H9 (cell line): ENCODE results near the gene PARP1. TPM values are rescaled to one million over a fixed set of nuclear protein-coding genes. Genes with fewer than 3 reads are reported as not detected.

Source experiments
- DNase-seq: peaks from one replicate; pipeline ENCODE4 v3.0.0-alpha.2; 2017
- H2AFZ ChIP-seq: one replicate; pipeline ENCODE4 v1.6.1; 2013; ENCODE audit warnings: mild to moderate bottlenecking, low read length, control low read depth, moderate library complexity
- H2AK5ac ChIP-seq: 2 replicates; pipeline ENCODE4 v1.6.1; 2013; ENCODE audit warnings: low read length, control low read depth, mixed read lengths; ENCODE audit not compliant: insufficient read length
- H2BK120ac ChIP-seq: one replicate; pipeline ENCODE4 v1.6.1; 2013; ENCODE audit warnings: low read depth, mild to moderate bottlenecking, low read length, control low read depth, inconsistent platforms; ENCODE audit not compliant: poor library complexity, severe bottlenecking
- H2BK12ac ChIP-seq: 2 replicates; pipeline ENCODE4 v1.6.1; 2013; ENCODE audit warnings: low read length, control low read depth, mixed read lengths, low read depth; ENCODE audit not compliant: insufficient read length
- H2BK15ac ChIP-seq: 2 replicates; pipeline ENCODE4 v1.6.1; 2013; ENCODE audit warnings: low read depth, low read length, control low read depth
- H2BK20ac ChIP-seq: one replicate; pipeline ENCODE4 v1.6.1; 2013; ENCODE audit warnings: low read depth, mild to moderate bottlenecking, low read length, control low read depth, inconsistent platforms; ENCODE audit not compliant: poor library complexity, severe bottlenecking
- H2BK5ac ChIP-seq: 2 replicates; pipeline ENCODE4 v1.6.1; 2013; ENCODE audit warnings: low read length, control low read depth, mixed read lengths; ENCODE audit not compliant: insufficient read length
- H3K14ac ChIP-seq: 2 replicates; pipeline ENCODE4 v1.6.1; 2013; ENCODE audit warnings: low read length, control low read depth; ENCODE audit not compliant: insufficient read depth
- H3K18ac ChIP-seq: 2 replicates; pipeline ENCODE4 v1.6.1; 2013; ENCODE audit warnings: low read depth, mild to moderate bottlenecking, mixed read lengths, low read length, control low read depth; ENCODE audit not compliant: insufficient read length
- H3K23ac ChIP-seq: 2 replicates; pipeline ENCODE4 v1.6.1; 2013; ENCODE audit warnings: low read length, control low read depth, mixed read lengths, low read depth; ENCODE audit not compliant: insufficient read length
- H3K23me2 ChIP-seq: 2 replicates; pipeline ENCODE4 v1.6.1; 2013; ENCODE audit warnings: low read depth, mild to moderate bottlenecking, mixed read lengths, low read length, control low read depth; ENCODE audit not compliant: insufficient read length, poor library complexity, severe bottlenecking
- H3K27ac ChIP-seq: 2 replicates; pipeline ENCODE4 v1.5.1; 2013; ENCODE audit warnings: low read length, control low read depth, mixed read lengths, low read depth; ENCODE audit not compliant: insufficient read length
- H3K27me3 ChIP-seq: 2 replicates; pipeline ENCODE4 v1.6.1; 2013; ENCODE audit warnings: low read length, control low read depth, inconsistent platforms; ENCODE audit not compliant: insufficient read depth
- H3K4ac ChIP-seq: 2 replicates; pipeline ENCODE4 v1.6.1; 2013; ENCODE audit warnings: low read depth, mild to moderate bottlenecking, control low read depth, inconsistent platforms, low read length, moderate library complexity
- H3K4me1 ChIP-seq: 2 replicates; pipeline ENCODE4 v1.6.1; 2013; ENCODE audit warnings: low read length, control low read depth, inconsistent platforms; ENCODE audit not compliant: insufficient read depth
- H3K4me2 ChIP-seq: 2 replicates; pipeline ENCODE4 v1.6.1; 2013; ENCODE audit warnings: low read length, control low read depth, mixed read lengths; ENCODE audit not compliant: insufficient read length, insufficient read depth
- H3K56ac ChIP-seq: 2 replicates; pipeline ENCODE4 v1.6.1; 2013; ENCODE audit warnings: low read depth, mild to moderate bottlenecking, mixed read lengths, low read length, control low read depth; ENCODE audit not compliant: insufficient read length
- H3K79me1 ChIP-seq: 2 replicates; pipeline ENCODE4 v1.6.1; 2013; ENCODE audit warnings: low read depth, mild to moderate bottlenecking, moderate library complexity, low read length, control low read depth, inconsistent platforms; ENCODE audit not compliant: insufficient read depth, poor library complexity, severe bottlenecking
- H3K79me2 ChIP-seq: 2 replicates; pipeline ENCODE4 v1.6.1; 2013; ENCODE audit warnings: low read length, control low read depth, inconsistent platforms; ENCODE audit not compliant: insufficient read depth
- H3K9ac ChIP-seq: 2 replicates; pipeline ENCODE4 v1.6.1; 2013; ENCODE audit warnings: low read length, control low read depth, mixed read lengths; ENCODE audit not compliant: insufficient read length; ENCODE audit errors: extremely low read depth
- H3K9me3 ChIP-seq: one replicate; pipeline ENCODE4 v1.6.1; 2013; ENCODE audit warnings: low read depth, low read length, inconsistent platforms; ENCODE audit not compliant: control insufficient read depth
- H3T11ph ChIP-seq: one replicate; pipeline ENCODE4 v1.6.1; 2013; ENCODE audit warnings: mild to moderate bottlenecking, low read length, control low read depth, inconsistent platforms
- H4K20me1 ChIP-seq: one replicate; pipeline ENCODE4 v1.6.1; 2013; ENCODE audit not compliant: control insufficient read depth, insufficient read length, insufficient read depth
- H4K5ac ChIP-seq: 2 replicates; pipeline ENCODE4 v1.6.1; 2013; ENCODE audit warnings: low read depth, mild to moderate bottlenecking, mixed read lengths, low read length, control low read depth; ENCODE audit not compliant: insufficient read length
- H4K8ac ChIP-seq: replicated peaks from 2 replicates; pipeline ENCODE4 v1.6.1; 2013; ENCODE audit warnings: low read length, control low read depth, mixed read lengths, low read depth; ENCODE audit not compliant: insufficient read length
- H4K91ac ChIP-seq: 2 replicates; pipeline ENCODE4 v1.6.1; 2013; ENCODE audit warnings: low read depth, mild to moderate bottlenecking, moderate library complexity, mixed read lengths, low read length, control low read depth; ENCODE audit not compliant: insufficient read length
- H3K27ac Mint-ChIP-seq, 3 experiments: 2 replicates in 2 of 3; 3 replicates in 1 of 3; pipeline ENCODE4 v1.8.0; 2020 to 2021; ENCODE audit warnings: mixed read lengths in 3 of 3, mild to moderate bottlenecking in 1 of 3, moderate library complexity in 1 of 3
- H3K27me3 Mint-ChIP-seq: 2 replicates; pipeline ENCODE4 v1.8.0; 2021; ENCODE audit warnings: low read depth, mild to moderate bottlenecking, moderate library complexity, mixed read lengths
- H3K36me3 Mint-ChIP-seq, 3 experiments: 2 replicates in 2 of 3; 3 replicates in 1 of 3; pipeline ENCODE4 v1.8.0; 2020 to 2021; ENCODE audit warnings: low read depth in 3 of 3, mixed read lengths in 3 of 3; ENCODE audit not compliant: insufficient read depth in 1 of 3
- H3K4me1 Mint-ChIP-seq, 2 experiments: 2 replicates each; pipeline ENCODE4 v1.8.0; 2020; ENCODE audit warnings: mixed read lengths in 2 of 2
- H3K4me3 Mint-ChIP-seq, 2 experiments: 2 replicates in 1 of 2; 3 replicates in 1 of 2; pipeline ENCODE4 v1.8.0; 2020 to 2021; ENCODE audit warnings: mild to moderate bottlenecking in 2 of 2, mixed read lengths in 2 of 2, moderate library complexity in 1 of 2
- H3K9me3 Mint-ChIP-seq, 2 experiments: 2 replicates in 1 of 2; 3 replicates in 1 of 2; pipeline ENCODE4 v1.8.0; 2020; ENCODE audit warnings: mild to moderate bottlenecking in 2 of 2, mixed read lengths in 2 of 2, moderate library complexity in 1 of 2
- WGBS: extraction: QIAGEN DNeasy Blood & Tissue Kit; methylation state at CpG from one replicate; pipeline ENCODE4 v1.1.7; 2013; ENCODE audit warnings: missing lambda C conversion rate, low lambda C conversion rate, mixed read lengths; ENCODE audit not compliant: insufficient read length; ENCODE audit errors: extremely low coverage; 5-methylcytosine and 5-hydroxymethylcytosine counted together
- total RNA-seq: library from RNA; stranded (reverse); gene quantifications from 2 replicates; pipeline ENCODE4 v1.2.1, GENCODE V29; 2021
- TF ChIP-seq, protein P1 (sequence below): fragments of 200-600 bp; sonication (generic); conservative IDR thresholded peaks from 3 replicates; pipeline ENCODE4 v1.8.0; 2021; ENCODE audit warnings: antibody characterized with exemption, mild to moderate bottlenecking

PARP1 gene
- total RNA-seq, 1 experiment from 2014 or later, result 337 TPM

DNA sequence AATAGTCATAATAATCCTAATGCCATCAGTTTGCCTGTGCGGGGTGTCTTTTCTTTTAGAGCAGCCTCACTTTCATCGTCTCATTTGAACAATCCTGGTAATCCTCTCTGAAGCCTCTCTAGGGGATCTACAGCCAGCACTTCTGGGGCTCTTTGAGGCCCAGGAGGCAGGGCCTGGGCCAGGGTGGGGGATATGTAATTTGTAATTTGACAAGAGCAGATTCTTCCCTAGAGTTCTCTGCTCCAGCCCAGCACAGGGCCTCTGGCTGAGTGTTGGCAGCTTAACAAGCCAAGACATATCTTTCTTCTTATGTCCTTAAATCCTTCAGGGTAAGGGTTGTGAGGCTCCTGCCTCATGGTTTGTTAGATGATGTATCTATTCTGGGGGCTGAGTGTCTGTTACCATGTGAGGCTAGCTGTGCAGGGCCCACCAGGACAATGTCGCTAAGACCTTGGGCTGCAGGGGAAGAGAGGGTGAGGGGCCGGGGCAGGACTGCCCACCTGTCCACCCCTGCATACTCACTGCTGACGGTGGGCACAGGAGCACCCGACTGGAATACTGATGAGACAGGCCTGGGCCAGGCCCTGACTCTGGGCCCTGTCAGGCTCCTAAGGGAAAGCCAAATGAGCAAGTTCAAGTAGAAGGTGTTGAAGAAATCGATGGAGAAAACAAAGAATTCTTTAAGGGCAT, 45.3 kb upstream of the PARP1 start:
- no peaks in the 10 kb centered on the region for H3K79me1 ChIP-seq
- H3K4me2 ChIP-seq, result no peak overlapping the region
- Mint-ChIP-seq H3K27ac (peak overlapping the region in 1 of 3 experiments; percentile 92; a peak in 2 of 7 replicates), H3K4me1 (peaks cover 21 to 25% of the 10 kb centered on the region in 2 experiments), H3K27me3 (peaks cover 5% of the 10 kb centered on the region; the same call in 1 of the 2 replicates), H3K4me3 (no peak overlapping the region), H3K36me3 (no peaks in the 10 kb centered on the region), H3K9me3 (no peaks in the 10 kb centered on the region)
- no peak overlapping the region for H2BK12ac ChIP-seq
- H3K23me2 ChIP-seq, result no peaks in the 10 kb centered on the region
- no CpG with 5 or more reads among the region's 7 CpGs for WGBS
- H3K4ac ChIP-seq, result no peak overlapping the region
- no peaks in the 10 kb centered on the region for H3K4me1 ChIP-seq
- H3K14ac ChIP-seq, result no peak overlapping the region
- no peaks in the 10 kb centered on the region for H4K20me1 ChIP-seq
- no peaks in the 10 kb centered on the region for H3K27me3 ChIP-seq
- no peaks in the 10 kb centered on the region for H3K9me3 ChIP-seq
- H3K27ac ChIP-seq, result no peak overlapping the region
- no peak overlapping the region for H2BK120ac ChIP-seq
- H3K9ac ChIP-seq, result no peak overlapping the region
- H4K91ac ChIP-seq, result no peak overlapping the region
- H2BK15ac ChIP-seq, result no peak overlapping the region
- no peak overlapping the region for H2BK5ac ChIP-seq
- H2AFZ ChIP-seq, result no peak overlapping the region
- H3T11ph ChIP-seq, result no peak overlapping the region
- no peak overlapping the region for H4K5ac ChIP-seq
- no peaks in the 10 kb centered on the region for H3K79me2 ChIP-seq
- H3K18ac ChIP-seq, result no peak overlapping the region
- no peak overlapping the region for H3K23ac ChIP-seq
- no peak overlapping the region for H3K56ac ChIP-seq
- DNase-seq, result no peak
- no peak overlapping the region for H4K8ac ChIP-seq
- no peak overlapping the region for H2BK20ac ChIP-seq
- TF ChIP-seq, protein P1, sequence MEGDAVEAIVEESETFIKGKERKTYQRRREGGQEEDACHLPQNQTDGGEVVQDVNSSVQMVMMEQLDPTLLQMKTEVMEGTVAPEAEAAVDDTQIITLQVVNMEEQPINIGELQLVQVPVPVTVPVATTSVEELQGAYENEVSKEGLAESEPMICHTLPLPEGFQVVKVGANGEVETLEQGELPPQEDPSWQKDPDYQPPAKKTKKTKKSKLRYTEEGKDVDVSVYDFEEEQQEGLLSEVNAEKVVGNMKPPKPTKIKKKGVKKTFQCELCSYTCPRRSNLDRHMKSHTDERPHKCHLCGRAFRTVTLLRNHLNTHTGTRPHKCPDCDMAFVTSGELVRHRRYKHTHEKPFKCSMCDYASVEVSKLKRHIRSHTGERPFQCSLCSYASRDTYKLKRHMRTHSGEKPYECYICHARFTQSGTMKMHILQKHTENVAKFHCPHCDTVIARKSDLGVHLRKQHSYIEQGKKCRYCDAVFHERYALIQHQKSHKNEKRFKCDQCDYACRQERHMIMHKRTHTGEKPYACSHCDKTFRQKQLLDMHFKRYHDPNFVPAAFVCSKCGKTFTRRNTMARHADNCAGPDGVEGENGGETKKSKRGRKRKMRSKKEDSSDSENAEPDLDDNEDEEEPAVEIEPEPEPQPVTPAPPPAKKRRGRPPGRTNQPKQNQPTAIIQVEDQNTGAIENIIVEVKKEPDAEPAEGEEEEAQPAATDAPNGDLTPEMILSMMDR, result no peak
- H2AK5ac ChIP-seq, result no peak overlapping the region
